ENCODE measurements around the gene KCNG2.
"Not testable (repeated sequence)": the region's sequence is repeated elsewhere in the genome, so short reads cannot be mapped to it uniquely, and the experiment has no call there.

KCNG2 gene

GRCh38 chr18:79797518-79798345, at the start of gene KCNG2:
KCNG2 (plus strand) TSS chr18:79797938; CDS start chr18:79863668, 65,730 bp downstream.
- no peak for DNase-seq (ENCODE audit: low spot score)
- H3K27ac ChIP-seq (ENCODE audit: poor library complexity, severe bottlenecking), result no peak within 1 kb of the TSS
- peaks cover 37% of the 10 kb centered on the region for H3K27me3 ChIP-seq (ENCODE audit: insufficient read depth, poor library complexity, severe bottlenecking)
- H3K4me1 ChIP-seq (ENCODE audit: insufficient read depth, poor library complexity, severe bottlenecking), result peaks cover 4% of the 10 kb centered on the region
- peak; percentile 60; the same call in 2 of the 3 replicates for ATAC-seq (ENCODE audit: low read depth)
- no peaks in the 10 kb centered on the region for H3K9me3 ChIP-seq (ENCODE audit: severe bottlenecking)
- peak; percentile 42 for TF ChIP-seq CTCF (IDR thresholded peaks at IDR 0.05; ENCODE audit: poor library complexity, severe bottlenecking)
- peak within 1 kb of the TSS; percentile 26 for H3K4me3 ChIP-seq (ENCODE audit: severe bottlenecking)
- H3K36me3 ChIP-seq (ENCODE audit: low read depth), result no peaks in the 10 kb centered on the region

GRCh38 chr18:79748321-79749180, 49.2 kb upstream of the KCNG2 start:
- Histone ChIP-seq H3K27me3 (ENCODE audit: insufficient read depth, poor library complexity, severe bottlenecking) (no peaks in the 10 kb centered on the region), H3K4me1 (ENCODE audit: insufficient read depth, poor library complexity, severe bottlenecking) (no peaks in the 10 kb centered on the region), H3K36me3 (ENCODE audit: low read depth) (peaks cover 3% of the 10 kb centered on the region), H3K27ac (ENCODE audit: poor library complexity, severe bottlenecking) (no peak overlapping the region), H3K4me3 (ENCODE audit: severe bottlenecking) (no peak overlapping the region), H3K9me3 (ENCODE audit: severe bottlenecking) (no peaks in the 10 kb centered on the region)
- no peak for TF ChIP-seq CTCF (IDR thresholded peaks at IDR 0.05; ENCODE audit: poor library complexity, severe bottlenecking)
- ATAC-seq (ENCODE audit: low read depth) (no peak), DNase-seq (ENCODE audit: low spot score) (peak; percentile 24)

GRCh38 chr18:79749251-79750191, 48.2 kb upstream of the KCNG2 start:
- no peak for TF ChIP-seq CTCF (IDR thresholded peaks at IDR 0.05; ENCODE audit: poor library complexity, severe bottlenecking)
- H3K9me3 ChIP-seq (ENCODE audit: severe bottlenecking), result no peaks in the 10 kb centered on the region
- peaks cover 12% of the 10 kb centered on the region for H3K36me3 ChIP-seq (ENCODE audit: low read depth)
- H3K4me1 ChIP-seq (ENCODE audit: insufficient read depth, poor library complexity, severe bottlenecking), result no peaks in the 10 kb centered on the region
- H3K4me3 ChIP-seq (ENCODE audit: severe bottlenecking), result no peak overlapping the region
- no peaks in the 10 kb centered on the region for H3K27me3 ChIP-seq (ENCODE audit: insufficient read depth, poor library complexity, severe bottlenecking)
- H3K27ac ChIP-seq (ENCODE audit: poor library complexity, severe bottlenecking), result no peak overlapping the region
- no peak for ATAC-seq (ENCODE audit: low read depth)
- peak; percentile 47 for DNase-seq (ENCODE audit: low spot score)

- no peaks in the 10 kb centered on the region for H3K4me1 ChIP-seq (ENCODE audit: insufficient read depth, poor library complexity, severe bottlenecking)
- no peak for TF ChIP-seq CTCF (IDR thresholded peaks at IDR 0.05; ENCODE audit: poor library complexity, severe bottlenecking)
- no peaks in the 10 kb centered on the region for H3K9me3 ChIP-seq (ENCODE audit: severe bottlenecking)
- peaks cover 15% of the 10 kb centered on the region for H3K36me3 ChIP-seq (ENCODE audit: low read depth)
- no peak overlapping the region for H3K4me3 ChIP-seq (ENCODE audit: severe bottlenecking)
- DNase-seq (ENCODE audit: low spot score) (peak; percentile 52), ATAC-seq (ENCODE audit: low read depth) (peak; percentile 46; the same call in 2 of the 3 replicates)
- H3K27ac ChIP-seq (ENCODE audit: poor library complexity, severe bottlenecking), result no peak overlapping the region
- H3K27me3 ChIP-seq (ENCODE audit: insufficient read depth, poor library complexity, severe bottlenecking), result no peaks in the 10 kb centered on the region
These were observed 46.7 kb upstream of the KCNG2 start for GRCh38 chr18:79750980-79751571.

- peaks cover 15% of the 10 kb centered on the region for H3K36me3 ChIP-seq (ENCODE audit: low read depth)
- H3K27ac ChIP-seq (ENCODE audit: poor library complexity, severe bottlenecking); H3K4me3 ChIP-seq (ENCODE audit: severe bottlenecking); H3K4me1 ChIP-seq (ENCODE audit: insufficient read depth, poor library complexity, severe bottlenecking); H3K27me3 ChIP-seq (ENCODE audit: insufficient read depth, poor library complexity, severe bottlenecking); H3K9me3 ChIP-seq (ENCODE audit: severe bottlenecking); ATAC-seq (ENCODE audit: low read depth): not testable (repeated sequence)
- peak; percentile 22 for DNase-seq (ENCODE audit: low spot score)
These were observed 45.7 kb upstream of the KCNG2 start for GRCh38 chr18:79751918-79752578.

- H3K36me3 ChIP-seq (ENCODE audit: low read depth), result peaks cover 15% of the 10 kb centered on the region
- H3K27me3 ChIP-seq (ENCODE audit: insufficient read depth, poor library complexity, severe bottlenecking); H3K9me3 ChIP-seq (ENCODE audit: severe bottlenecking); H3K4me1 ChIP-seq (ENCODE audit: insufficient read depth, poor library complexity, severe bottlenecking); H3K27ac ChIP-seq (ENCODE audit: poor library complexity, severe bottlenecking); ATAC-seq (ENCODE audit: low read depth); H3K4me3 ChIP-seq (ENCODE audit: severe bottlenecking); DNase-seq (ENCODE audit: low spot score): not testable (repeated sequence)
These were observed 44.8 kb upstream of the KCNG2 start for GRCh38 chr18:79752946-79753345.

All from RWPE2 (cell line).